NB4 (cell line): ENCODE measurements around the gene DDX6.

Source experiments
- MYC ChIP-seq: IDR thresholded peaks from 2 replicates; pipeline ENCODE4 v1.6.1; 2011; ENCODE audit warnings: low read depth, low read length
- POLR2A ChIP-seq: IDR thresholded peaks from 2 replicates; pipeline ENCODE4 v1.6.1; 2011; ENCODE audit warnings: mild to moderate bottlenecking; ENCODE audit not compliant: insufficient read length; ENCODE audit errors: extremely low read depth

DNA sequence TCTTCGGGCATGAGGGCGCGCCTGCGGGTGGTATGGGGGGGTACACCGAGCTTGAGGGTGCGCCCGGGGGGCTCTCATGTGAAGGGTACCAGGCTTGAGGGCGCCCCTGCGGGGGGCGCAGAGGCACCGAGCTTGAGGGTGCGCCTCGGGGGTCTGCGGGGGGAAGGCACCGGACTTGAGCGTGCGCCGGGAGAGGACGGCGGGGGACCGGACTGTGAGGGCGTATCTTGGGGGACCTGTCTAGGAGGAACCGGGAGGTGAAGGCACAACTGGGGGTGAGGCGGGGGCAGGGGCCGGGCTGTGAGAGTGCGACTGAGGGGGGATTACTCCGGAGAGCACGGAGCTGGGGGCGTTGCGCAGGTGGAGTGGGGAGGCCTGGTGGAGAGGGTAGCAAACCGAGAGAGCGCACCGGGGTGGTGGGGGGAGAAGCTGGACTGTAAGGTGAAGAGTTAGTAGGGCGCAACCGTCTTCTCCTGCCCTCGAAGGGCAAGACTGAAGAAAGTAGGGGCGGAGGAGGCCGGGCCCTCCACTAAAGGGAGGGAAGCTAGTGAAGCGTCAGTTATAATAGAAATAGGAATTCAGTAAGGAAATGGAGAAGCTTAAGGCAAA, 1.1 kb upstream of the DDX6 start:
- TF ChIP-seq POLR2A (no peak), MYC (no peak)
